ENCODE measurements around the gene OR8D2.
A peak's percentile ranks its signal among the peaks of the same experiment; 100 is the strongest.

OR8D2 gene, protein sequence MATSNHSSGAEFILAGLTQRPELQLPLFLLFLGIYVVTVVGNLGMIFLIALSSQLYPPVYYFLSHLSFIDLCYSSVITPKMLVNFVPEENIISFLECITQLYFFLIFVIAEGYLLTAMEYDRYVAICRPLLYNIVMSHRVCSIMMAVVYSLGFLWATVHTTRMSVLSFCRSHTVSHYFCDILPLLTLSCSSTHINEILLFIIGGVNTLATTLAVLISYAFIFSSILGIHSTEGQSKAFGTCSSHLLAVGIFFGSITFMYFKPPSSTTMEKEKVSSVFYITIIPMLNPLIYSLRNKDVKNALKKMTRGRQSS

DNA sequence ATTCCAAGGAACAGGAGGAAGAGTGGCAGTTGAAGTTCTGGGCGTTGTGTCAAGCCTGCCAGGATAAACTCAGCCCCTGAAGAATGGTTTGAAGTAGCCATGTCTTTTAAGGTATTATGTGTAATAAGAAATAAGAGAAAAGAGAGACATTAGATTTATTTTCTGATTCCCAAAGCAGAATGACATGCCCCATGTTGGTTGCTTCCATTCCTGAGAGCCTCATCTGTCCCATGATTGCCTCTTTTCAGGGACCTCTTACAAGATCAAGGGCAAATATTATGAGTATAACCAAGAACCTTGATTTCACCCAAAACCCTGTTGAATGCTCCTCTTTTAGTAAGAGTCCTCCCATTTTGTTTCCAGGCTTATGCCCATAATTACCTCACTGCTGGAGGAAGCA, at the start of gene OR8D2:
Gene OR8D2 (minus strand): TSS at position 101 of the 400 bp plus-strand sequence. CDS start 0 bp downstream, at position 101.
- DNase-seq (ENCODE audit: low read depth) = no peak

DNA sequence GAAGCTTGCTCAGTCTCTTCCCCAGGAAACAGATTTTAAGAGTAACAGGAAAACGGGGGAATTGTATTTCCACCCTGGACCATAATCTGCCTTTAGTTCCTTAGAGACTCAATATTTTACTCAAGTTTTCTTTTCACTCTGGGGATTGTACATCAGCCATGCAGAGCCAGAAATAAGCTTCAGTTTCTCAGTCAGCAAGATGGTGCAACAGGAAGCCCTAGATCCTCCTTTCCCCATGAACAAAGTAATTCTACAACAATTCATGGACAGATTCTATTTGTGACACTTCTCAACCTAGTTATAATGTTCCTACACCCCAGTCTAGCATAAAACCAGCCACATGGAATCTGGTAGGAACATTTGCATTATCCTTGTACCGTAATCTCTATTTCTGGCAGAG, 39.6 kb upstream of the OR8D2 start:
- no peak for DNase-seq (ENCODE audit: low read depth)

DNA sequence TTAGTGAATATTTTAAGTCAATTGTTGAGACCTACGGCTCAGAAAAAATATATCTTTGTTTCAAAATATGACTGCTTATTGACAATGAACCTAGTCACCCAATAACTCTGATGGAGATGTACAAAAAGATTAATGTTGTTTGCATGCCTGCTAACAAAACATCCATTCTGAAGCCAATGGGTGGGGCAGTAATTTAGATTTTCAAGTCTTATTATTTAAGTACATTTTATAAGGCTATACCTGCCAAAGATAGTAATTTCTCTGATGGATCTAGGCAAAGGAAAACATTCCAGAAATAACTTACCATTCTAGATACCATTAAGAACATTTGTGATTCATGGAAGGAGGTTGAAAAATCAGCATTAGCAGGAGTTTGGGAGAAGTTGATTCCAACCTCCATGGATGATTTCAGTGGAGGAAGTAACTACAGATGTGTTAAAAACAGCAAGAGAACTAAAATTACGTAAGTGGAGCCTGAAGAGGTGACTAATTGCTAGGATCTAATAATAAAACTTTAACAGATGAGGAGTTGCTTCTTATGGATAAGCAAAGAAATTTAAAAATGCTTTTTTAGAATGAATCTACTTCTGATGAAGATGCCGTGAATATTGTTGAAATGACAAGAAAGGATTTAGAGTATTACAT, 26.4 kb upstream of the OR8D2 start:
- DNase-seq (ENCODE audit: low read depth) = no peak

DNA sequence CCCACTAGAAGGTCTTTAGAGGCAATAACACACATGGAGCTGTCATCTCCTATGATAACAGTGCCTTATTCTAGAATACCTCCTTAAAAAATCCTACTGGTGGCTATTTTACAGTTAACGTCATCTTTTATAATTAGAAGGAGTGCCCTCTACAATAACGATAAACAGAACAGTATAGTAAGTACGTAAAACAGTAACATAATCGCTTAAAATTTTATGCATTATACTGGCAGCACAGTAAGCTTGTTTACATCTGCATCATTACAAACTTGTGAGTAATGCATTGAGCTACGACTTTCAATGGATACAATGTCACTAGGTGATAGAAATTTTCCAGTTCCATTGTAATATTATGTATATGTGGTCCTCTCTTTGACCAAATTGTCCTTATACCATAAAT, 24.3 kb upstream of the OR8D2 start:
- no peak for DNase-seq (ENCODE audit: low read depth)

DNA sequence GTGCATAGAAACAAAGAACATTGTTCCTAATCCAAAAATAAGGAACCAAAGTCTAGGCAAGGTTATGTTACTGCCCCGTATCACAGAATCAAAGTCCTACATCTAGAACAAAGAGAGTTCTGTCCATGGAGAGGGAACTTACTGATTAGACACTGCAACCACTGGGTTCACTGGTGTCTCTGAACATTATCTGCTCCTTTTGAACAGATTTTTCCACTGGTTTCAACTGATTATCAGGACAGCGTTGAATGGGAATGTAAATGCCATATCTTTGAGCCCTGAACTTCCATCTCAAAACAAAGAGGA, 20.1 kb upstream of the OR8D2 start:
- DNase-seq (ENCODE audit: low read depth) = no peak

DNA sequence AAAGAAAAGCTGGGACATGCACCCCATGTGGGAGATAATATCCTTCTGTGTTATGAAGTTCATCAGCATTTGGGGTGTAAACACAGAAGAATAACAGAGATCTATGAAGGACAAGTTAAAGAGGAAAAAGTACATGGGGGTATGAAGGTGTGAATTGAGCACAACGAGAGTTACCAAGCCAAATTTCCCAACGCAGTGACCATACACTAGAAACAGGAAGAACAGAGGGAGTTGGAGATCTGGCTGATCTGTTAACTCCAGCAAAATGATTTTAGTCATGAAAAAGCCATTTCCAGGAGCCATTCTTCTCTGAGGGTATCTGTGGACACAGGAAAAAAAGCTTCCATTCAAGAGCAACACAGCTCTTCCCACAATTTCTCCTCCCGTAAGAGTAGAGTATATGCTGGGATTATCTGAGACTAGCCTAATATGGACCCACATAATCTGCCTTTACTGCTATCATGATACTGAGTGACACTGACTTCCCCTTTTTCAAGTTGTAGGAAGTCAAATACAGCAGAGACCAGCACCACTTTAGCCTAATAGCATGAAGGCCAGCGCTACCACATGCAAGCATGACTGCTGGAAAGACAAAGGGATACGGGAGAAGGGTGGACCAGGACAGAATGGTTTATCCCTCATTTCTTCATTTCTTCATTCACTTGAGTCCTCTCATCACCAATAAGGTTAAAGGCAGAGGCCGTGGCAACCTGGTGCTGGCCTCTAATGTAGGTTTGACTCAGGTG, 19.6 kb upstream of the OR8D2 start:
- DNase-seq (ENCODE audit: low read depth) = no peak

DNA sequence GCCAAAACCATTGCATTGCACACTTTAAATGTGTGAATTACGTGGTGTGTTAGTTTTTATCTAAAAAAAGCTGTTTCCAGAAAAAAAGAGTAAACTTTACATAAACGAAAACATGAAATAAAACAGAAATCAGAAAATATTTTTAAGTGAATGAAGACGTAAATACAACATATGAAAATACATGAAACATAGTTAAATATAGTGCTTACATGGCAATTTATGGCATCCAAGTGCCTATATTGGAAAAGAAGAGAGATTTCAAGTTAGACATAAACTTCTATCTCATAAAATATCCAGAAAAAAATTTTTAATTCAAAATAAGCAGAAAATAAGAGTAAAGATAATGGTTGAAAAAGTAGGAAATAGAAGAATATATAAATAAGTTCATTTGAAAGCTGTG, 11.9 kb upstream of the OR8D2 start:
- DNase-seq (ENCODE audit: low read depth) = no peak

DNA sequence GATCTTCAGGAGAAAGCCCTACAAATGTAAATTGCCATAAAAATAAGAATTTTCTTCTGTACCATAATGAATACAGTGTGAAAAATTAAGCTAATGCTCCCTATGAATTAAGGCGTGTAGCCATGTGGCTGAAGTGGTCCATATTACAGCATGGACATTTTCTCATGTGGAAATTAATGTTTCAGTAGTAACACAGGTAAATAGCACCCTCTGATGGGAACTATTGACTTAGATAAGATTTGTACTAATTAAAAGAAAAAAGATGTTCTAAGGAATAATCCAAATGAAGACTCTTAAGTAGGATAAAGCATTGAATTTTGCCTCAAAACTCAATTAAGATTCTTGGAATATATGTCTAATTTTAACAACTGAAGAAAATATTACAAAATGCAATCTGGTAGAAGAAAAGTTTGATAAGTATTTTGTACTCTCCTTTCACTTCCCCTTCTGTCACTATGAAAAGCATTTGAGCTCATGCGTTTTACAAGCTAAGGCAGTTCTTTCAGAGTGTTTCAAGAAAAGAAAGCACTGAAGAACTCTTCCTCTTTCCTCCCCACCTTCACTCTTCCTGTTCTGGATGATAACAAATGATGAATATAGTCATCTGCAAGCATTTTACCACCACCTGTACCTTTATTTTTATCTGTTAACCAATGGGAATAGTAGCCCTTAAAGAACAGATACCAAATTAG, 9.9 kb upstream of the OR8D2 start:
- DNase-seq (ENCODE audit: low read depth) = no peak

DNA sequence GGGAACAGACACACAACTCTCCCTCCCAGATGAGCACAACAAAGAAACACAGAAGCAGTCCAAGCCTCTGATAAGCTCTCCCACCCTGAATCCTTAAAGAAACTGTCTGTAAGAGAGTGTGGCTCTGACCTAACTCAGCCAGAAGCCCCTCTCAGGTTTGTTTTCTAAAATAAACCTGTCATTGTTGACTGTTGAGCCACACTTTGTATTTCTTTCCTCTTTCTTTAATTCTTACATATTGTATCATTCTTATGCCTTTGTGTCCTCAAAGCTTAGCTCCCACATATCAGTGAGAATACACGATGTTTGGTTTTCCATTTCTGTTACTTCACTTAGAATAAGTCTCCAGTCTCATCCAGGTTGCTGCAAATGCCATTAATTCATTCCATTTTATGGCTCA, 7.8 kb upstream of the OR8D2 start:
- no peak for DNase-seq (ENCODE audit: low read depth)

DNA sequence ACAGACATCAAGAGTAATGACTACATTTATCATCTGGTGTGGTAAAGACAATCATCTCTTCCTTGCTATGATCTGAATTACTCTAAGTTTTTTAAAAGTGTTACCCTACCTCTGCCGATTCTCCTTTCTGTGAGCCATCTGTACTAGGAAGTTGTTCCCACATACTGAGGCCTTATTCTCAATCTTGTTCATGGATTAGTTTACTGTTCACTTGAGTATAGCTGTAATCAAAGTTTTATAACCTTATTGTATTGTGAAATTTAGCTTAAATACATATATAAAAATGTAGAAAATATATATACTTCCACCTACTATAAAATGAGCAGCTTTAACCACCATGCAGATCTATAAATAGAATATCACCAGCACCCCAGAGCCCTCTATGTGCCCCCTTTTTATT, 2.4 kb upstream of the OR8D2 start:
- no peak for DNase-seq (ENCODE audit: low read depth)

DNA sequence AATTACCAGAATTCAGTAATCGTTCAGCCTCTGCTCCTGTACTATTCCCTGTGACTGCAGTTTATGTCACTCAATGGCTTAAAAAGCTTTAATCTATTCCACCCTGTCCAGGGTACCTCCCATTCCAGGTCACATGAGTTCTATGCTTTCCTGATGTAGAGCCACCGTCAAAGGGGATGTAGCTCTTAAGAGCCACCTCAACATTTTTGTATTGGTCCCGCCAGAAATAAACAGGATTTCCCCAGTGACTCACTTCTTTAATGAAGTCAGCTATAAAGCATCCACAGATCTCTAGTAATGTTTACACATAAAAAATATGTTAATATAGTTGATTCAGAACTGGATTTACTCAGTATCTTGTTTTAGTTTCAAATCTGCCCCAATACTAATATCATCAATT, 4.9 kb downstream of the OR8D2 start:
- no peak for DNase-seq (ENCODE audit: low read depth)

DNA sequence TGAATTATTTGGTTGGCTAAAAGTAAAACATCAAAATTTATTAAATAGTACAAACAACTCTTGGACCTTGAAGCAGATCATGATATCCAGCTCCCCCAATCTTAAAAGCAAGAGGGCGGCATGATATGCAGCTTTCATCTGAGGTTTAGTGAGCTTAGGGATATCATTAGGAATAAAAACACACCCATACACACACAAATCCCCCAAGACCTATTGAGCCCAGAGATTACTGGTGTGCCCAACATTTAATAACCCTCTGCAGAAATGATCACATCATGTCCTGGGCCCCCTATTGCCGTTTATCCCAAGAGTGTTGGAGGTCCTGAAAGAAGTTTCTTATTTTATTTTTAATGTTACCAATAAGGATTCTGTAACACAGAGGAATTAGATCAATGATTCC, 6.1 kb downstream of the OR8D2 start, which contains the start of gene OR8D1:
Gene OR8D1 (minus strand): TSS at position 101 of the 400 bp plus-strand sequence. CDS start 3,183 bp downstream, outside the sequence.
- no peak for DNase-seq (ENCODE audit: low read depth)

DNA sequence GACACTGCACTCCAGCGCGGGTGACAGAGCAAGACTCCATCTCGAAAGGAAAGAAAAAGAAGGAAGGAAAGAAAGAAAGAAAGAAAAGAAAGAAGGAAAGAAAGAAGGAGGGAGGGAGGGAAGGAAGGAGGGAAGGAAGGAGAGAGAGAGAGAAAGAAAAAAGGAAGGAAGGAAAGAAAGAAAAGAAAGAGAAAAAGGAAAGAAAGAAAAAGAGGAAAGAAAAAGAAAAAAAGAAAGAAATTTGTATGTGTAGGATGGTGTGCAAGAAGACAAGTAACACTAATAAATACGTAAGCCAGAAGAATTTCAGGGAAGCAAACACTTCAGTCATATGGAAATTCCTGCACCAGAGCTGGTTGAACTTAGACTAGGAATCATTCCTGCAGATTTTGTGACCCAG, 6.9 kb downstream of the OR8D2 start:
- DNase-seq (ENCODE audit: low read depth) = no peak

DNA sequence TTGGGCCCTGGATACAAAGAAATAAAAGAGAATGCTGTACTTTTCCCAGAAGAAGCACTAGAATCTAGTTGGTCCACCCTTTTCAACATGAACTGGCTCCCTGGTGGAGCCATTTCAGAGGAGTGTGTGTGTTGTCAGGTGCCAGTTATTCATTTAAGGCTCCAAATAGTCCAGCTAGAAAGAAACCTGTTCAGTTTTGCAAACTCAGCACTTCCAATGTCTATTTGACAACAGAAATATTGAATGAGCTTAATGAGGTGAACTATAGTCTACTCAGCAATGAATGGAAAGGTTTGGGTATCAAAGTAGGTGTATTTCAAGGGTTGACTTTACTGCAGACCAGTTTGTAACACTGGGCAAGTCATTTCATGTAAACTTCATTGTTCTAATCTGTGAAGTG, 8.3 kb downstream of the OR8D2 start:
- no peak for DNase-seq (ENCODE audit: low read depth)

DNA sequence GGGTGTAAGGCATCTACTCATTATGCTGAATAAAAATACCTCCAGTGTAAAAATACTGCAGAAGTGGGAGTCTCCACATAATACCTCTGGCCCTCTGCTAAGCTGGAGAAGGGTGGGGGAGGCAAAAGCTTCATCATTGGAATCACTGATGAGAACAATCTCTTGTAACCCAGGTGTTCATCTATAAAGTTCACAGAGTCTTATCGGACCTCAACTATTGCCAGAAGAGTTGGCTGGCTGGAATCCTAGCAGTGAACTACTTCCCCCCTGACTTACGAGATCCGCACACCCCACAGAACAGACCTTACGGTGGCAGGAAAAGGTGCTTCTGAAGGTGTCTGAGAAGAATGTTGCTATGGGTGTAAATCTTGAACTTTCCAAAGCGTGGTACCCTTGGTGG, 8.7 kb downstream of the OR8D2 start:
- DNase-seq (ENCODE audit: low read depth) = no peak

DNA sequence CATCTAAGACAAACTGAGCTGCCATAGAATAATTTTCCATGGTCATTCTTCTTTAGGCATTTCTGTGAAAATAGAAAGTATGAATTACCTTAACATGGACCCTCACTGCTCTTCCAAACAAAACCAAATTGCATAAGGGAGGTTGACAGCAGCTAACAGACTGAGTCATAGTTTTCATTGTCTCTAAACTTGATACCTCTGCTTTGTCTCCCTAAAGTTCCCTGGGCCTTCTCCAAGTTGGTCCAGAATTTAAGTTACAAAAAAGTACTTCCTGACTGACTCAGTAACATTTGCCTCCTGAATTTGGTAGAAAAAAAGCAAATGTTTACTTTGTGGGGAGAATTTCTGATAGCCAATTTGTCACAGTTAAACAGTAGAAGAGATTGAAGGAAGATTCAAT, 9.3 kb downstream of the OR8D2 start:
- no peak for DNase-seq (ENCODE audit: low read depth)

DNA sequence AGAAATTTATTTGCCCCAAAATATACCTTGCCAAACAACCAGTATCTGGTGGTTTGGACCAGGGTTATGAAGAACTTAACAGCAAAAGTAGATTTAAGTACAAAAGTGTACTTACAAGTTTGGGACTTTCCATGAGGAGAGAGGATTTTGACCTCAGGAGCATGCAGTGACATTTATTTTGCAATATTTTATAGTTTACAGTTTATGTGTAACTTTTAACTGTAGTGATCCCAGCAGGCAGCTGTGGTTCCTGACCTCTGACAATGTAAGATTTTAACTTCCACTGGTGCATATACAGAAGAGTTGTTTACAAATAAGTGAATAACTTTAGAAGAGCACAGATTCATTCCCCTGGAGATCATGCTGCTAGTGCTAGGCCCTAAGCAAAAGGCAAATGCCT, 12.9 kb downstream of the OR8D2 start:
- no peak for DNase-seq (ENCODE audit: low read depth)

DNA sequence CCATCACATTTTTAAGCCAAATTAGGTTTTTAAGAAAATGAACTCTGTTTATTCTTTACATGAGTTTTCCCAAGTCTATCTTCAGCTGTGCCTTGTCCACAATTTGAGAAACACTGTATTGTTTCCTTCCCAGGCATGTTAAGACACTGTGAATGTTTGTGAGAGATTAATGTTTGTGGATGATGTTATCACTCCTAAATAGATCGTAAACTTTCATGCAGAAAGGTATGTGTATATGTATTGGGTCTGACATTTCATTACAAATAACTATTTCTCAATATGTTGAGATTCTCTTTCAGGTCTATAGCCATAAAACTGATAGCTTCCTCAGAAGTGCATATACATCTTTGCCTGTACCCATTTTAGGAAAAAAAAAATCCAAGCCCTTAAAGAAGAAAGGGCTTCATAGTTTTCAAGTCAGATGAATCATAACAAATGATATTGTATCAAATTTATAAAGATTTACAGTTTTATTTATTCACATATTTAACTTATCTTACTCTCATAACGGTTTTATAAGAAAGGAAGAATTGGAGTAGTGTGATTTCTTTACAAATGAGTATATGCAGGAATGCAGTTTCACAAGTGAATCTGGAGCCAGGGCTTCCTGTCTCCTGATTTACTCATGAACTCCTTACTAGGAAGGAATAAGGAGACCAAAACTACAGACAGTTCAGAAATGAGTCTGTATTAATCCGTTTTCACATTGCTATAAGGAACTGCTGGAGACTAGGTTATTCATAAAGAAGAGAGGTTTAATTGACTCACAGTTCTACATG, 17.5 kb downstream of the OR8D2 start:
- DNase-seq (ENCODE audit: low read depth) = no peak

DNA sequence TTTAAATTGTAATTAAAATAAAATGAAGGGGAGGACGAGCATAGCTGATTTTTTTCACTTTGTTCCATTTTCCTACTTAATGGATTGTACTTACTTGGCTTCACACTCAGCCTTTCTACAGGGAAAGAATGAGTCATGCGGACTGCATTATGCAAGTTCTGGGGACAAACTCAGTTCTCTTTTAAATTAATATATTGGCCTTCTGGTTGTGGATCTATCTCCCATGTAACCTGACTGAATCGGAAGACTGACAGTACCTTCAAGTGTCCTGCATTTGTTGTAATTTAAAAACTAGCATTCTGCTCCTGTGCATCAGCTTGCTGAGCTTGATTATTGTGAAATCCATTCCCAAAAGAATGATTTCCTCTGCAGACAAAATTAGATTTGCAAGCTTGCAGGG, 18.4 kb downstream of the OR8D2 start:
- DNase-seq (ENCODE audit: low read depth) = peak; percentile 10

DNA sequence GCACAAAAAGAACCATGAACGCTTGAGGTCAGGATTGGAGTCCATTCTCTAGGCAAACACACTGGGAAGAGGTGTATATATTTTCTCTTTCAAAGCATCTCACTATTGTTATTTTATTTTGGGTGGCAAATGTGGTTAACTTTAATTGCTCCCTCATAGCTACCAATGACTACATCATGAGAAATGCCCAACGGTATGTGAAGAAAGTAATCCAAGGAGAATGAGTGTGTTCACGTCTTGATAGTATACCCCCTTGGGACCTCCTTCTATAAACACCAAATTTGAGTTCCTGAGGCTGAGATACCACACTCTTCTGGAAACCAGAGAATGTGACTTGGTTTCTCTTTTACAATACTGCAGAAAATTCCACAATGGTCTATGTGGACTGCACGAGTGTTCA, 22.1 kb downstream of the OR8D2 start:
- DNase-seq (ENCODE audit: low read depth) = no peak

DNA sequence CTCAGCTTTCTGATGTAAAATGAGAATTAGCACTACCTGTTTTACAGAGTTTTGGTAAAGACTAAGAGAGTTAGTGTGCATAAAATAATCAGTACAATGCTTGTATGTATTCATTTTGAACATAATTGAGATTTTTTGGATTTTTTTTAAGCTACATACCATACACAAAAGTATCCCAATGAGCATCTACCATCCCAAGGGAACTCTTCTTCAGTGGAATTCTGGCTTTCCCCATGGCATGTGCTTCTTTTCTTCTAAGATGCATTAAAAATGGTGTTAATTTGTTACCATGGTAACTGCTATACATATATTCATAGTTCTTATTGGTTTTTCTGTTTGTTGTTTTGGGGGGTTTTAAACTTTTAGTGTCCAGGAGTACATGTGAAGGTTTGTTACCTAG, 24.0 kb downstream of the OR8D2 start:
- no peak for DNase-seq (ENCODE audit: low read depth)

DNA sequence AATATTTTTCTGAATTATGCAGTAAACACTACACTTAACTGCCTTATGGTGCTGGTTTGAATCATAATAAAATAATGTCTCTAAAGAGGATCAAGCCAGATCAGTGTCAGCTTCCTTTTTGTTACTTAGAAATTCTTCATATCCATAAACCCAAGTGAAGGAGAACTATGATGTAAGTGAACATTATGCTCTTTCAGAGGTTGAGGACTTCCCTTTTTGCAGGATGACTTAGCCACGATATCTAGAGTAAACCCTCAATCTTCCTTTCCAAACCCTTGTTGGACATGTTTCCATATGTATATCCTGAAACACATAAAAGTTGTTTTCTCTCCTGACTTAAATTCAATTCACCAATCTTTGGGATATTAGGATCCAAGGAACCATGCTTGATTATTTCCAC, 25.3 kb downstream of the OR8D2 start:
- DNase-seq (ENCODE audit: low read depth) = no peak

Measured in fibroblast of the conjunctiva (primary cell).